Progenitor cell of endocrine pancreas (in vitro differentiated cells): ENCODE data around the gene URM1. TPM values are rescaled to one million over a fixed set of nuclear protein-coding genes. Genes with fewer than 3 reads are reported as not detected.

Source experiments
- DNase-seq: peaks from one replicate; pipeline ENCODE4 v3.0.0; 2021; ENCODE audit warnings: low spot score; ENCODE audit not compliant: unreplicated experiment
- H3K27ac Mint-ChIP-seq: 2 replicates; pipeline ENCODE4 v1.8.0; 2021; ENCODE audit warnings: mild to moderate bottlenecking, moderate library complexity, mixed read lengths
- H3K27me3 Mint-ChIP-seq: 2 replicates; pipeline ENCODE4 v1.8.0; 2021; ENCODE audit warnings: mixed read lengths
- H3K36me3 Mint-ChIP-seq: 2 replicates; pipeline ENCODE4 v1.8.0; 2022; ENCODE audit warnings: mixed read lengths; ENCODE audit not compliant: insufficient read depth
- H3K4me1 Mint-ChIP-seq: 2 replicates; pipeline ENCODE4 v1.8.0; 2021; ENCODE audit warnings: low read depth, mixed read lengths
- H3K4me3 Mint-ChIP-seq: 2 replicates; pipeline ENCODE4 v1.8.0; 2021; ENCODE audit warnings: low read depth, mild to moderate bottlenecking, moderate library complexity, mixed read lengths
- H3K9me3 Mint-ChIP-seq: 2 replicates; pipeline ENCODE4 v1.8.0; 2021; ENCODE audit warnings: low read depth, mixed read lengths
- CTCF ChIP-seq: fragments of 200-600 bp; sonication (generic); IDR thresholded peaks from one replicate; pipeline ENCODE4 v1.5.0; 2021; ENCODE audit warnings: antibody characterized with exemption, mild to moderate bottlenecking; ENCODE audit not compliant: unreplicated experiment
- long read RNA-seq: library from polyadenylated mRNA; unstranded; transcript quantifications from one replicate; pipeline ENCODE4 v2.0.0, GENCODE V29; 2020
- total RNA-seq: library from RNA; stranded (reverse); gene quantifications from 2 replicates; pipeline ENCODE4 v1.2.1, GENCODE V29; 2021

Gene URM1
- 54.4 and 60.9 TPM in 2 replicates for total RNA-seq
- long read RNA-seq, partial matches to known transcripts = 1 of 4 reads
- long read RNA-seq, other reads (novel, unspliced or antisense) = 3 of 4 reads

- H3K4me1 Mint-ChIP-seq = peaks cover 20% of the 10 kb centered on the region
- H3K36me3 Mint-ChIP-seq = no peaks in the 10 kb centered on the region
- H3K27me3 Mint-ChIP-seq = no peaks in the 10 kb centered on the region
- peak within 1 kb of the TSS; percentile 97 for H3K4me3 Mint-ChIP-seq
- peak within 1 kb of the TSS; percentile 99 for H3K27ac Mint-ChIP-seq
- DNase-seq = peak; percentile 83
- TF ChIP-seq CTCF = no peak
- no peaks in the 10 kb centered on the region for H3K9me3 Mint-ChIP-seq
Observed at GRCh38 chr9:128370752-128371629, at the start of gene URM1. TSS of gene URM1 (plus strand) at chr9:128371374. CDS start at chr9:128371381, 7 bp downstream.

DNA sequence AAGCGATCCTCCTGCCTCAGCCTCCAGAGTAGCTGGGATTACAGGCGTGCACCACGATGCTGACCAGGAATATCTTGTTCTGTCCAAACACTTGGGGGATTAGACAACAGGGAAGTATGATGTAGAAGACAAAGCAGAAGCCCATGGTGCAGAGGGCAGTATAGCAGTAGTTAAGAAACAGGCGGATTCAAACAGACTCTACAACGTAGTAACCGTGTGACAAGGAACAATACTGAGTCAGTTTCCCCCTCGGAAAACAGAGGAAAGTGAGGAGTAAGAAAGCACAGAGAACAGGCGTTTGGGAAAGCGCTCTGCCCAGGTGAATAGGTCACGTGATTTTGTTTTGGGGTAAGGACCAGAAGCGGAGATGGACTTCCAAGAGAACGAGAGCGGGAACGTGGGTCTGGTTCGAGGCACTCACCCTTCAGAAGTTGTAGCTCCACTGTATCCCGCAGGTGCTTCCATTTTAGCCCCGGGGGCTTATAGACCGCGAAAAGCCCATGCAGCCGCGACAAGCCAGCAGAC, 49.2 kb upstream of the URM1 start:
- Mint-ChIP-seq H3K27me3 (no peaks in the 10 kb centered on the region), H3K36me3 (no peaks in the 10 kb centered on the region), H3K27ac (peak overlapping the region; percentile 97), H3K4me1 (peaks cover 8% of the 10 kb centered on the region), H3K9me3 (no peaks in the 10 kb centered on the region), H3K4me3 (peak overlapping the region; percentile 98)
- no peak for TF ChIP-seq CTCF
- DNase-seq = no peak

- no peaks in the 10 kb centered on the region for H3K9me3 Mint-ChIP-seq
- peak; percentile 78 for DNase-seq
- peak within 1 kb of the TSS; percentile 98 for H3K4me3 Mint-ChIP-seq
- no peaks in the 10 kb centered on the region for H3K27me3 Mint-ChIP-seq
- peak within 1 kb of the TSS; percentile 97 for H3K27ac Mint-ChIP-seq
- H3K36me3 Mint-ChIP-seq = no peaks in the 10 kb centered on the region
- H3K4me1 Mint-ChIP-seq = peaks cover 8% of the 10 kb centered on the region
- TF ChIP-seq CTCF = peak; percentile 8
Observed at GRCh38 chr9:128322404-128323211, 48.6 kb upstream of the URM1 start, which contains the start of the genes COQ4 and TRUB2. TSS of gene COQ4 (plus strand) at chr9:128322839. CDS start at chr9:128322859, 20 bp downstream. TSS of gene TRUB2 (minus strand) at chr9:128322447. CDS start at chr9:128322408, 39 bp downstream.

- H3K36me3 Mint-ChIP-seq = peaks cover 3% of the 10 kb centered on the region
- H3K4me3 Mint-ChIP-seq = peak overlapping the region; percentile 98
- no peak for TF ChIP-seq CTCF
- peak overlapping the region; percentile 89 for H3K27ac Mint-ChIP-seq
- peaks cover 8% of the 10 kb centered on the region for H3K4me1 Mint-ChIP-seq
- H3K9me3 Mint-ChIP-seq = no peaks in the 10 kb centered on the region
- no peak for DNase-seq
- no peaks in the 10 kb centered on the region for H3K27me3 Mint-ChIP-seq
Observed at GRCh38 chr9:128323212-128323730, 47.9 kb upstream of the URM1 start.

DNA sequence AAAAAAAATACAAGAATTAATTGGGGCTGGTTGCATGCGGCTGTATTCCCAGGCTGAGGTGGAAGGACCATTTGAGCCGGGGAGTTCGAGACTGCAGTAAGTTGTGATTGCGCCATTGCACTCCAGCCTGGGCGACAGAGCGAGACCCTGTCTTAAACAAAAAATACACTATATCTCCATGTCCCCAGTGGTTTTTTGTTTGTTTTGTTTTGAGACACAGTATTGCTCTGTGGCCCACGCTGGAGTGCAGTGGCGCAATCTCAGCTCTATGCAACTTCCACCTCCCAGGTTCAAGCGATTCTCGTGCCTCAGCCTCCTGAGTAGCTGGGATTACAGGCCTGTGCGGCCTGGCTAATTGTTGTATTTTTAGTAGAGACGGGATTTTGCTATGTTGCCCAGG, 47.4 kb upstream of the URM1 start:
- TF ChIP-seq CTCF = no peak
- Mint-ChIP-seq H3K27ac (peak overlapping the region; percentile 89), H3K9me3 (no peaks in the 10 kb centered on the region), H3K4me3 (peak overlapping the region; percentile 98), H3K27me3 (no peaks in the 10 kb centered on the region), H3K4me1 (peaks cover 8% of the 10 kb centered on the region), H3K36me3 (peaks cover 5% of the 10 kb centered on the region)
- DNase-seq = no peak
